HUDEP-2 (cell line): Measurements from ENCODE around the gene VGF.
"Not testable (repeated sequence)": the region's sequence is repeated elsewhere in the genome, so short reads cannot be mapped to it uniquely, and the experiment has no call there.

Source experiments
- DNase-seq, 76 experiments: peaks; one replicate each; lab custom pipeline; 2025; ENCODE audit not compliant: unreplicated experiment in 76 of 76; lab: John Stamatoyannopoulos, UW

VGF gene

DNA sequence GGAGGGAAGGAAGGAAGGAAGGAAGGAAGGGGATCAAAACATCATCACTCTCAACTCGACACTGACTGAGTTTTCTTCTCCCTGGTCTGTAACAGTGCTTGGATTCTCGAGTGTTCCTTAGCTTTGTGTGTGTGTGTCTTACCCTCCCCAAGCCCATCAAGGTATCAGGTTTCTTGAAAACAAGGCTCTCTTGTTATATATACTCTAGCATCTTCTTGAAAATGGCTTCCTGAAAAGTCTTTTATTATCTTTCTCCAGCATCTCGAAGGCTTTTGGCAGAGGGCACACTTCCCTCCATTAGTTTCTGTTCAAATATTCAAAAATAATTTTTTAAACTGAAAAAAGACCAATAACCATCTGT lies 25.1 kb downstream of the VGF start:
- DNase-seq, result no peak

DNA sequence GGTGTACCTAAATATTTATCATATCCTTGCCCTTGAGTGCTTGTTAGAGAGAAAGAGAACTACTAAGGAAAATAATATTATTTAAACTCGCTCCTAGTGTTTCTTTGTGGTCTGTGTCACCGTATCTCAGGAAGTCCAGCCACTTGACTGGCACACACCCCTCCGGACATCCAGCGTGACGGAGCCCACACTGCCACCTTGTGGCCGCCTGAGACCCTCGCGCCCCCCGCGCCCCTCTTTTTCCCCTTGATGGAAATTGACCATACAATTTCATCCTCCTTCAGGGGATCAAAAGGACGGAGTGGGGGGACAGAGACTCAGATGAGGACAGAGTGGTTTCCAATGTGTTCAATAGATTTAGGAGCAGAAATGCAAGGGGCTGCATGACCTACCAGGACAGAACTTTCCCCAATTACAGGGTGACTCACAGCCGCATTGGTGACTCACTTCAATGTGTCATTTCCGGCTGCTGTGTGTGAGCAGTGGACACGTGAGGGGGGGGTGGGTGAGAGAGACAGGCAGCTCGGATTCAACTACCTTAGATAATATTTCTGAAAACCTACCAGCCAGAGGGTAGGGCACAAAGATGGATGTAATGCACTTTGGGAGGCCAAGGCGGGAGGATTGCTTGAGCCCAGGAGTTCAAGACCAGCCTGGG lies 27.0 kb downstream of the VGF start:
- DNase-seq, result peak in 74 of 76 experiments; percentile 6 to 93 (median 79)

DNA sequence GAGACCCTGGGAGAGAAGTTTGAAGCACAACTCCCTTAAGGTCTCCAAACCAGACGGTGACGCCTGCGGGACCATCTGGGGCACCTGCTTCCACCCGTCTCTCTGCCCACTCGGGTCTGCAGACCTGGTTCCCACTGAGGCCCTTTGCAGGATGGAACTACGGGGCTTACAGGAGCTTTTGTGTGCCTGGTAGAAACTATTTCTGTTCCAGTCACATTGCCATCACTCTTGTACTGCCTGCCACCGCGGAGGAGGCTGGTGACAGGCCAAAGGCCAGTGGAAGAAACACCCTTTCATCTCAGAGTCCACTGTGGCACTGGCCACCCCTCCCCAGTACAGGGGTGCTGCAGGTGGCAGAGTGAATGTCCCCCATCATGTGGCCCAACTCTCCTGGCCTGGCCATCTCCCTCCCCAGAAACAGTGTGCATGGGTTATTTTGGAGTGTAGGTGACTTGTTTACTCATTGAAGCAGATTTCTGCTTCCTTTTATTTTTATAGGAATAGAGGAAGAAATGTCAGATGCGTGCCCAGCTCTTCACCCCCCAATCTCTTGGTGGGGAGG lies 27.6 kb downstream of the VGF start:
- DNase-seq, result peak in 1 of 76 experiments; percentile 8

DNA sequence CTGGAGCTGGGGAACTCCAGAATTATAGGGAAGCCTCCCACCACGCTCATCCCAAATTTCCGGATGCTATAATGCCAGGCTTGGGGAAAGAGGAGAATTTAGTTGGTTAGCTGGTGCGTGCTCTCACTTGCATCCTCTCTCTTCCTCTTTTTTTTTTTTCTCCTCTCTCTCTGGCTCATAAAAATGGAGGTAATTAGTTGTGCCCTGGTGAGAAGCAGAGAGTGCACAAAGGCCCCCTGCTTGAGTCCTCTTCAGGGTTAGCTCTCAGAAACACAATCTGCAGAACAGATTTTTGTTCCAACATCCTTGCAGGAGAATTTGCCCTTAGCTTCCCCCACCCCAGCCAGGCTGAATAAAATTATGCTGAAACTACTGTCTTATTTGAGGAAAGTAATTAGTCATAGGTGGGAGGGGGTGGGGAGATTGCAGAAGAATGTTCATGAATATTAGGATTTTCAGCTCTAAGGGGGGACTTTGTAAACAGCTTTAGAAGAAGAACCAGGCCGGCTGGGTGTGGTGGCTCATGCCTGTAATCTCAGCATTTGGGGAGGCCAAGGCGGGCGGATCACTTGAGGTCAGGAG lies 30.9 kb downstream of the VGF start:
- DNase-seq, result no peak

DNA sequence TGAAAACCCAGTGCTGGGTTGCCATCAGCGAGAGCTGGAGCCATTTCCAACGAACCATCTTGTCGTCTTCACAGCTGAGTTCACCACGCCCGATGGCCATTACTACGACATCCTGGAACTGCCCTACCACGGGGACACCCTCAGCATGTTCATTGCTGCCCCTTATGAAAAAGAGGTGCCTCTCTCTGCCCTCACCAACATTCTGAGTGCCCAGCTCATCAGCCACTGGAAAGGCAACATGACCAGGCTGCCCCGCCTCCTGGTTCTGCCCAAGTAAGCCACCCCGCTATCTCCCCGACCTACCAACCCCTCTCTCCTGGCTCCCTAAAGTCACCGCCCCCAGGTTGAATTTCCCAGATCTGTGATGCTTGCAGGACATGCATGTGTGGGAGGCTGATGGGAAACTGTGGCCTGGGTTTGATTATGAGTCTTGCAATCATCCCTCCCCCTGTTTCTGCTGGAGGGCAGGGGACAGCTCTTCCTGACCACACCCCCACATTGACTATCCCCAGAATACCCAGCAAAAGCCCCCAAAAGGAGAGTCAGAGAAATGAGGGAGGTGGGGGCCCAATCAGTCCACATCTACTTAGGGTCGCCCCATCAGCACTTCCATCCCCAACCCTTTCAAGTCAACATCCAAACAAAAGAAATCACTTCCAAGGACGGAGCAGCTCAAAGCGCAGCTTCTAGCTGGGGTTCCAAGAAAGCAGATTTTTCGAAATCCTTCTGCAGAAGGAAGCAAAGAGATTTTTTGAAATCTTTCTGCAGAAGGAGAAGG lies 31.6 kb downstream of the VGF start:
- no peak for DNase-seq

DNA sequence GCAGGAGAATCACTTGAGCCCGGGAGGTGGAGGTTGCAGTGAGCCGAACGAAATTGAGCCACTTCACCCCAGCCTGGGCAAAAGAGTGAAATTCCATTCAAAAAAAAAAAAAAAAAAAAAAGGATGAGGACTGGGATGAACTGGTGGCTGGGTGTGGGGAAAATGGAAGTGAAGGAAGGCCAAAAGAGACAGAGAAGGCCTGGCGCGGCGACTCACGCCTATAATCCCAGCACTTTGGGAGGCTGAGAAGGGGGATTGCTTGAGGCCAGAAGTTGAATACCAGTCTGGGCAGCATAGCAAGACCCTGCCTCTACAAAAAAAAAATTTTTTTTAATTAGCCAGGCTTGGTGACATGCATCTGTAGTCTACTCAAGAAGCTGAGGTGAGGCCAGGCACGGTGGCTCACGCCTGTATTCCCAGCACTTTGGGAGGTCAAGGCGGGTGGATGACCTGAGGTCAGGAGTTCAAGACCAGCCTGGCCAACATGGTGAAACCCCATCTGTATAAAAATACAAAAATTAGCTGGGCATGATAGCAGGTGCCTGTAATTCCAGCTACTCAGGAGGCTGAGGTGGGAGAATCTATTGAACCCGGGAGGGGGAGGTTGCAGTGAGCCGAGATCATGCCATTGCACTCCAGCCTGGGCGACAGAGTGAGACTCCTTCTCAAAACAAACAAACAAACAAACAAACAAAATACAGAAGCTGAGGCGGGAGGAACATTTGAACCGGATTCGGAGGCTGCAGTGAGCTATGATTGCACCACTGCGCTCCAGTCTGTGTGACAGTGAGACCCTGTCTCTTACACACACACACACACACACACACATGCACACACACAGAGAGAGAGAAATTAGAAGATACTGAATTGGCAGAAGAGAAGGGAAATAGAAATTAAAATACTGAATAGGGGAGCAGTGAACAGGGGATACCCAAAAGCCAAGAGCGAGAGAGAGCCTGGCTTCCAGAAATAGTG lies 32.5 kb downstream of the VGF start:
- DNase-seq, result not testable (repeated sequence)

DNA sequence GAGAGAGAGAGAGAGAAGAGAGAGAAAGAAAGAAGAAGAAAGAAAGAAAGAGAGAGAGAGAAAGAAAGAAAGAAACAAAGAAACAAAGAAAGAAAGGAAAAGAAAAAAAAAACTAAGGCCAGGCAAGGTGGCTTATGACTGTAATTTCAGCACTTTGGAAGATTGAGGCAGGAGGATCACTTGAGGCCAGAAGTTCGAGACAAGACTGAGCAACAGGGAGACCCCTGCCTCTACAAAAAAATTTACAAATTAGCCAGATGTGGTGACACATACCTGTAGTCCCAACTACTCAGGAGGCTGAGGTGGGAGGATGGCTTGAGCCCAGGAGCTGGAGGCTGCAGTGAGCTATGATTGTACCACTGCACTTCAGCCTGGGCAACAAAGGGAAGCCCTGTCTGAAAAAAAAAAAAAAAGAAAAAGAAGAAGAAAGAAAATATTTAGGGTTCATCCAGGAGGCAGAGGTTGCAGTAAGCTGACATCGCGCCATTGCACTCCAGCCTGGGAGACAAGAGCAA lies 35.7 kb downstream of the VGF start:
- no peak for DNase-seq

DNA sequence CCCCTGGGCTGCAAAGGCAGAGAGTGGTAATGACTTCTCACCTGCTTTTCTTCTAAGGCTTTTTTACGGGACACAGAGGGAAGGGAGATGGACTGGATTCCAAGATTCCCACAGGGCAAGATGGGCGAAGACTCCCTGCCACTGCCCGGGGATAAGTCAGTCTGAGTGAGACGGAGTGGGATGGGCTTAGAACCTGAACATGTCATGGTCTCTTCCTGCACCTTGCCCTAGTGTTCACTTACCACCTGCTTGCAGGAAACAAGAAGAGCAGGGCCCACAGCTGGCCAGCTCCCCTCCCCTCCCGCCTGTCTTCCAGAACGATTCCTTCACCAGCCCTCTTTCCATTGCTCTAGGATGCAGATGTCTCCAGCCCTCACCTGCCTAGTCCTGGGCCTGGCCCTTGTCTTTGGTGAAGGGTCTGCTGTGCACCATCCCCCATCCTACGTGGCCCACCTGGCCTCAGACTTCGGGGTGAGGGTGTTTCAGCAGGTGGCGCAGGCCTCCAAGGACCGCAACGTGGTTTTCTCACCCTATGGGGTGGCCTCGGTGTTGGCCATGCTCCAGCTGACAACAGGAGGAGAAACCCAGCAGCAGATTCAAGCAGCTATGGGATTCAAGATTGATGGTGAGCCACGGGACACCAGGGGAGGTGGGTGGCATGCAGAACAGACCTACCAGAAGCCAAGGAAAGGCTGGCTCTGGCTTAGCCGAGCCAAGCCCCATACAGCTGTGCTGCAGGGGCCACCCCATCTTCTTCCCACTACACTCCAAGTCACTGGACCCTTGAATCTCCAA lies 37.1 kb downstream of the VGF start:
- DNase-seq, result no peak

DNA sequence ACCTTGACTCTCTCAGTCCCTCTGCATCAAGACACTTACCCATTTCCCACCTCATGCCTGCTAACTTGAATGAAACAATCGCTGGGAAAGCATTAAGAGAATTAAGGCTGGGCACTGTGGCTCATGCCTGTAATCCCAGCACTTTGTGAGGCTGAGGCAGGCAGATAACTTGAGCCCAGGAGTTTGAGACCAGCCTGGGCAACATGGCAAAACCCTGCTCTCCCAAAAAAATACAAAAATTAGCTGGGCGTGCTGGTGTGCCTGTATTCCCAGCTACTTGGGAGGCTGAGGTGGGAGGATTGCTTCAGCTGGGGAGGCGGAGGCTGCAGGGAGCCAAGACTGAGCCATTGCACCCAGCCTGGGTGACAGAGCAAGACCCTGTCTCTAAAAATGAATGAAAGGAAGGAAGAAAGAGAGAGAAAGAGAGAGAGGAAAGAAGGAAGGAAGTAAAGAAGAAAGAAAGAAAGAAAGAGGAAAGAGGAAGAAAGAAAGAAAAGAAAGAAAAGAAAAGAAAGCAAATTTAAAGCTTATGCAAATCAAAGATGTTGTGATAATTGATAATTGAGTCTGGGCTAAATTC lies 37.8 kb downstream of the VGF start:
- DNase-seq, result no peak

DNA sequence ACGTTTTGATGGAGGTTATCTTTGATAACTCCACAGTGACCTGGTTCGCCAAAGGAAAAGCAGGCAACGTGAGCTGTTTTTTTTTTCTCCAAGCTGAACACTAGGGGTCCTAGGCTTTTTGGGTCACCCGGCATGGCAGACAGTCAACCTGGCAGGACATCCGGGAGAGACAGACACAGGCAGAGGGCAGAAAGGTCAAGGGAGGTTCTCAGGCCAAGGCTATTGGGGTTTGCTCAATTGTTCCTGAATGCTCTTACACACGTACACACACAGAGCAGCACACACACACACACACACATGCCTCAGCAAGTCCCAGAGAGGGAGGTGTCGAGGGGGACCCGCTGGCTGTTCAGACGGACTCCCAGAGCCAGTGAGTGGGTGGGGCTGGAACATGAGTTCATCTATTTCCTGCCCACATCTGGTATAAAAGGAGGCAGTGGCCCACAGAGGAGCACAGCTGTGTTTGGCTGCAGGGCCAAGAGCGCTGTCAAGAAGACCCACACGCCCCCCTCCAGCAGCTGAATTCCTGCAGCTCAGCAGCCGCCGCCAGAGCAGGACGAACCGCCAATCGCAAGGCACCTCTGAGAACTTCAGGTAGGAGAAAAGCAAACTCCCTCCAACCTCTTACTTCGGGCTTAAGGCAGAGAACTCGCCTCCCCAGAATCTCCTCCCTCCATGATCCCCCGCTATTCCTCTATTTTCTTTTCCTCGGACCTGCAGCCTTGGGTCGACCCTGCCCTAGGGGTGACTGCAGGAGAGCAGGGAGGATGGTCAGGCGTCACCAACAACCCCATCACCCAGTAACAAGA lies 38.5 kb downstream of the VGF start, which contains the start of gene SERPINE1:
TSS of gene SERPINE1 (plus strand) at position 454 of the 809 bp plus-strand sequence. CDS start 1,290 bp downstream, outside the sequence.
- peak in 70 of 76 experiments; percentile 12 to 78 (median 58) for DNase-seq

DNA sequence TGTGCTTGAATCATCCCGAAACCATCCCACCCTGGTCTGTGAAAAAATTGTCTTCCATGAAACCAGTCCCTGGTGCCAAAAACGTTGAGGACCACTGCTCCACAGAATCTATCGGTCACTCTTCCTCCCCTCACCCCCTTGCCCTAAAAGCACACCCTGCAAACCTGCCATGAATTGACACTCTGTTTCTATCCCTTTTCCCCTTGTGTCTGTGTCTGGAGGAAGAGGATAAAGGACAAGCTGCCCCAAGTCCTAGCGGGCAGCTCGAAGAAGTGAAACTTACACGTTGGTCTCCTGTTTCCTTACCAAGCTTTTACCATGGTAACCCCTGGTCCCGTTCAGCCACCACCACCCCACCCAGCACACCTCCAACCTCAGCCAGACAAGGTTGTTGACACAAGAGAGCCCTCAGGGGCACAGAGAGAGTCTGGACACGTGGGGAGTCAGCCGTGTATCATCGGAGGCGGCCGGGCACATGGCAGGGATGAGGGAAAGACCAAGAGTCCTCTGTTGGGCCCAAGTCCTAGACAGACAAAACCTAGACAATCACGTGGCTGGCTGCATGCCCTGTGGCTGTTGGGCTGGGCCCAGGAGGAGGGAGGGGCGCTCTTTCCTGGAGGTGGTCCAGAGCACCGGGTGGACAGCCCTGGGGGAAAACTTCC lies 39.2 kb downstream of the VGF start:
- DNase-seq, result peak in 55 of 76 experiments; percentile 6 to 64 (median 47)

DNA sequence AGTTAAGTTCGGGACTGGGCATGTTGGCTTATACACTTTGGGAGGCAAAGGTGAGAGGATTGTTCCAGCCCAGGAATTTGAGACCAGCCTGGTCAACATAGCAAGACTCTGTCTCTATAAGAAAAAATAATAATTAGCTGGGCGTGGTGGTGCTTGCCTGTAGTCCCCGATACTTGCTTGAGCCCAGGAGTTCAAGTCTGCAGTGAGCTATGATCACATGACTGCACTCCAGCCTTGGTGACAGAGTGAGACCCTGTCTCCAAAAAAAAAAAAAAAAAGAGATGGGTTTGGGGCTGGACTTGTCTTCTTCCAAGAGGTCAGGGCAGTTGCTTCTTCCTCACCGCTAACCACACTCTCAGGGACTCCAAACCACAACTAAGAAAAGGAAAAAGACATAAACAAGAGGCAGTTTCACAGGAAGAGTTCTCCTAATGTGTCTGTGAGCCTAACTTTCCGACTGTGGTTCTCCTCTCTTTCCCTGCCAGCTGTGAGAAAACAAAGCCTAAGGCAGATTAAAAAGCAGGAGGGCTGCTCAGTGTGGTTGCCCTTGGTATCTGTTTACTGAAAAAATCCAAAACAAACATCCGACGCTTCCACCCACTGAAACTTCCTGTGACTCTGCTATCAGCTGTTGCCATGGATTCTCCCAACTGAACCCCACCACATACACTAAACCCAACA lies 40.9 kb downstream of the VGF start:
- no peak for DNase-seq

DNA sequence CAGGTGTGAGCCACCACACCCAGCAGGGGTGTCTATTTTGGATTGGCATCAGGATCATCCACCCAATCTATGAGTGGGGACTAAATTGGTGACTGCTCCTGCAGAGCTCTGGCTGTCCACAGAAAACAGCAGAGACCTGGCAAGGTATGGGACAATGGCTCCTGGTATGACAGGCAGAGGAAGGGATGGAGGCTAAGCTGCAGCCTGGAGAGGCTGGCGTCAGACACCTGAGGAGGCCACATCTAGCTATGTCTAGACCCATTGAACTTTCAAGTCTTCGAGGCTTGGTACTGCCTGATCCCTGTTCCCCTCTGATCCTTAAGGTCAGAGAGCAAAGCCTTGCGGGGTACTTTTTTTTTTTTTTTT lies 41.7 kb downstream of the VGF start:
- no peak for DNase-seq

DNA sequence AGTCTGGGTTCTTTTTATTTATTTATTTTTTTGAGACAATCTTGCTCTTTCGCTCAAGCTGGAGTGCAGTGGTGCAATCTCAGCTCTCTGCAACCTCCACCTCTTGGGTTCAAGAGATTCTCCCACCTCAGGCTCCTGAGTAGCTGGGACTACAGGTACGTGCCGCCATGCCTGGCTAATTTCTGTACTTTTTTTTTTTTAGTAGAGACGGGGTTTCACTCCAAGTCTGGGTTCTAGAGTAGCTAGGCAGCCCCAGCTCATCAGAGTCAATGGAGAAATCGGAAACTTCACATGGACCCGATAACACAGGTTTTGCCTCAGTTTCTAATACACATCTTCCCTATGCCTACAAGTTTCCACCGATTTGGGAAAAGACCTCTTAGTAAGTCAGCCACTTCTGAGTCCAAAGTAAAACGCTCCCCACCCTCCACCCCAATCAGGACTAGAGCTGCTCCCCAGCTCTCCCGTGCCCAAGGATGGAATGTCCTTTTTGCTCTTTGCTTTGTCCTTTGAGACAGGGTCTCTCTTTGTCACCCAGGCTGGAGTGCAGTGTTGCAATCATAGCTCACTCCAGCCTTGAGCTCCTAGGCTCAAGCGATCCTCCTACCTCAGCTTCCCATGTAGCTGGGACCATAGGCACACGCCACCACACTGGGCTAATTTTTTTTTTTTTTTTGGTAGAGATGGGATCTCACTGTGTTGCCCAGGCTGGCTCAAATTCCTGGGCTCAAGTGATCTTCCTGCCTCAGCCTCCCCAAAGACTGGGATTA lies 42.3 kb downstream of the VGF start:
- no peak for DNase-seq

DNA sequence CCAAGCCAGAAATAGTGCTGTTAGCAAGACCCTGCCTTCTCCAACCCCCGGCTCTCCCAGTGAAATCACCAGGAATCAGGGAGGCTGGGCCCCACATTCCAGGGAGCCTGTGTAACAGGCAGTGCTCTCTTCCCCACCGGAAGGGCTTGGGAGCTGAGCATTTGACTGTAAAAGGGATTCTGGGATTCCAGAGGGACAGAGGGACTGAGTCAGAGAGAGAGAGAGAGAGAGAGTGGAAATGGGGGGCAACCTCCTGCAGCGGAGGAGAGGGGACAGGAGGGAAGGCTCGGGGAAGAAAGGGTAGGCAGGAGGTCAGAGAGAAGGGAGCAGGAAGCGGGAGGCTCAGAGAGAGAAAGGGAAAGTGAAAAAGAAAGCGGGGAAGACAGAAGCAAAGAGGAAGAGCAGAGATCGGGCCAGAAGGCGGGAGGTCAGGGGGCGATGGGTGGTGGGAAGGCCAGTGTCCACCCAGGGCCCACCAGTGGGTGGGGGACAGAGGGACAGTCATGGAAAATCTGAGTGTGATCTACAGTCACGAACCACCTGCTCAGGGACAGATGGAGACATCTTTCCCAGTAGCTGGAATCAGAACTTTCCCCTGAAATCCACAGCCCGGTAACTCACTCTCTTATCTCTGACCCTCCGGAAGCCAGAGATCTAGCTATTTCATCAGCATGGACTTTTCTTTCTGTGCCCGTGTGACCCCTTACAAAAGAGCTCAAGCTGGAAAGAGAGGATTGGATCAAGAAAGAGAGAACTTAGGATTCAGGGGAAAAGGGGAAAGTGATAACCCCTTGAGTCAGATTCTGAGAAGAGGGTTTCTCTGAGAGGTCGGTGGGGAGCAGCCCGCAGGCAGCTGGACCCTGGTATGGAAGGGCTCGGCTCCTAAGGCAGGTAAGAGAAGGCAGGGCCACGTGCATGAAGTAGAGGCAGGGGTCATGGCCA lies 43.1 kb downstream of the VGF start:
- DNase-seq, result no peak
